Fibroblast of lung (primary cell): ENCODE data around the gene RNF220. TPM values are rescaled to one million over a fixed set of nuclear protein-coding genes. Genes with fewer than 3 reads are reported as not detected.

ENCODE experiments used
- DNase-seq, 2 donors: peaks; one replicate each; pipeline versions ENCODE4 v3.0.0 to v3.0.0-alpha.2; 2010; ENCODE audit warnings: low read depth in 2 of 2
- H2AFZ ChIP-seq: 2 replicates; pipeline ENCODE4 v1.5.1; 2012; ENCODE audit warnings: low read length, control low read depth, inconsistent platforms
- H3K27ac ChIP-seq: 2 replicates; pipeline ENCODE4 v1.5.1; 2011; ENCODE audit warnings: low read length, control low read depth; ENCODE audit not compliant: insufficient read depth
- H3K27me3 ChIP-seq: 2 replicates; pipeline ENCODE4 v1.5.1; 2011; ENCODE audit warnings: mild to moderate bottlenecking, low read length; ENCODE audit not compliant: control insufficient read depth, insufficient read depth
- H3K36me3 ChIP-seq: 2 replicates; pipeline ENCODE4 v1.5.1; 2011; ENCODE audit warnings: low read length; ENCODE audit not compliant: control insufficient read depth, insufficient read depth
- H3K4me1 ChIP-seq: 2 replicates; pipeline ENCODE4 v1.5.1; 2011; ENCODE audit warnings: low read length; ENCODE audit not compliant: control insufficient read depth, insufficient read depth; ENCODE audit errors: extremely low read depth
- H3K4me2 ChIP-seq: 2 replicates; pipeline ENCODE4 v1.5.1; 2011; ENCODE audit warnings: low read length, control low read depth; ENCODE audit not compliant: insufficient read depth; ENCODE audit errors: extremely low read depth
- H3K4me3 ChIP-seq, 4 experiments: fragments of 200-600 bp in 1 of 4; sonication (generic) in 1 of 4; replicated peaks in 1 of 4; 2 replicates each; pipeline ENCODE4 v1.5.1; 2011 to 2016; ENCODE audit warnings: low read length in 4 of 4, low read depth in 3 of 4, mild to moderate bottlenecking in 3 of 4, control low read depth in 2 of 4, inconsistent platforms in 1 of 4, mixed read lengths in 1 of 4; ENCODE audit not compliant: insufficient read depth in 1 of 4; ENCODE audit errors: control extremely low read depth in 1 of 4
- H3K79me2 ChIP-seq: 2 replicates; pipeline ENCODE4 v1.5.1; 2012; ENCODE audit warnings: mild to moderate bottlenecking, low read length, inconsistent platforms; ENCODE audit not compliant: control insufficient read depth, insufficient read depth
- H3K9ac ChIP-seq: 2 replicates; pipeline ENCODE4 v1.5.1; 2011; ENCODE audit warnings: mild to moderate bottlenecking, low read length, control low read depth; ENCODE audit not compliant: insufficient read depth
- H3K9me3 ChIP-seq: 2 replicates; pipeline ENCODE4 v1.5.1; 2012; ENCODE audit warnings: low read depth, low read length; ENCODE audit not compliant: control insufficient read depth, insufficient read depth
- H4K20me1 ChIP-seq: 2 replicates; pipeline ENCODE4 v1.5.1; 2011; ENCODE audit warnings: low read length; ENCODE audit not compliant: control insufficient read depth, insufficient read depth; ENCODE audit errors: extremely low read depth
- CTCF ChIP-seq, 2 donors: IDR thresholded peaks in 1 of 2; conservative IDR thresholded peaks in 1 of 2; 1 replicate in 1 of 2; 2 replicates in 1 of 2; pipeline ENCODE4 v1.5.1; 2011 to 2012; ENCODE audit warnings: low read length in 2 of 2, control low read depth in 1 of 2, inconsistent platforms in 1 of 2, low read depth in 1 of 2, mild to moderate bottlenecking in 1 of 2
- EZH2 ChIP-seq: IDR thresholded peaks from 2 replicates; pipeline ENCODE4 v1.5.1; 2012; ENCODE audit warnings: low read length, control low read depth, mild to moderate bottlenecking; ENCODE audit errors: missing control alignments
- polyA plus RNA-seq, 2 donors: library from polyadenylated mRNA; depleted of rRNA in 1 of 2; stranded (reverse) in 1 of 2; unstranded in 1 of 2; fragments of >200 nt; gene quantifications; 2 replicates each; pipeline ENCODE4 v1.2.1, GENCODE V29; 2011 to 2012; ENCODE audit warnings: missing spikeins in 1 of 2
- total RNA-seq: library from RNA; depleted of rRNA; stranded (reverse); fragments of >200 nt; gene quantifications from 2 replicates; pipeline ENCODE4 v1.2.1, GENCODE V29; 2014

Gene RNF220
- total and polyA plus RNA-seq, 2 donors (not counting 1 experiment from before 2014, with no cell fraction given) = 42.3 to 52.0 TPM

DNA sequence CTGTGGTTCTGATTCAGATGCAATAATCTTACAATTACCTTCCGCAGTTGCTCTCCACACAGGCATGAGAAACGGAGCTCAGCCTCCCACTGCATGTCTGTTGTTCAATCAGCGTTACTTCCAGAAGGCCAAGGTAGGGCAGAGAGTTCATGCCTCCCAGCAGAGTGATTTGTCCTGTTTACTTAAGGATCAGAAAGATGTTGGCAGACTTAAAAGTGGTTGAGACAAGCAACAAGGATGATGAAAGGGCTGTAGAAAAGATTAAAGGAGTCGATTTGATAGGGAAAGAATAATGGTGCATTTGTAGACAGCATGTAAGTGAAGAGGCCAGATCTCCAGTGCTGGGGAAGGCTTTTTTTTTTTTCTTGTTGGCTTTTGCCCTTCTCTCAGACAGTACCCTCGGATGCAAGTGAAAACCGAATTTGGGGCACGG lies 296.1 kb downstream of the RNF220 start:
- no peak overlapping the region for H3K4me3 ChIP-seq
- H3K79me2 ChIP-seq = no peaks in the 10 kb centered on the region
- no peak overlapping the region for H3K4me2 ChIP-seq
- TF ChIP-seq CTCF (conservative IDR thresholded peaks at IDR 0.05 in 1 of 2, IDR thresholded peaks at IDR 0.05 in 1 of 2; ENCODE audit: low read depth in 1 of 2, low read length in 2 of 2) (no peak), EZH2 (no peak)
- H3K9ac ChIP-seq = no peak overlapping the region
- no peak for DNase-seq
- H3K9me3 ChIP-seq = no peaks in the 10 kb centered on the region
- no peaks in the 10 kb centered on the region for H3K4me1 ChIP-seq
- no peak overlapping the region for H2AFZ ChIP-seq
- no peaks in the 10 kb centered on the region for H3K36me3 ChIP-seq
- no peak overlapping the region for H3K27ac ChIP-seq
- no peaks in the 10 kb centered on the region for H3K27me3 ChIP-seq
- H4K20me1 ChIP-seq = no peaks in the 10 kb centered on the region

Other genes with a start within 250 kb of the RNF220 start
- gene DMAP1, start 191.8 kb upstream of the RNF220 start, total RNA-seq = 17.2 and 23.6 TPM in 2 replicates
- gene DMAP1, start 191.8 kb upstream of the RNF220 start, polyA plus RNA-seq = 21.1 and 26.8 TPM in 2 replicates
- 39.0 and 44.9 TPM in 2 replicates for gene ERI3, start 50.0 kb upstream of the RNF220 start, total RNA-seq
- gene ERI3, start 50.0 kb upstream of the RNF220 start, polyA plus RNA-seq = 43.4 and 48.0 TPM in 2 replicates